Large intestine (tissue), 12 donors: ENCODE data around the gene B4GALT5. TPM values are rescaled to one million over a fixed set of nuclear protein-coding genes. Genes with fewer than 3 reads are reported as not detected.
"Not testable (repeated sequence)": the region's sequence is repeated elsewhere in the genome, so short reads cannot be mapped to it uniquely, and the experiment has no call there.

Experiments used
- DNase-seq, 2 donors: peaks; one replicate each; pipeline versions ENCODE4 v3.0.0 to v3.0.0-alpha.2; 2013
- H3K27ac ChIP-seq: one replicate; pipeline ENCODE4 v1.5.1; 2013; ENCODE audit warnings: low read length
- H3K27me3 ChIP-seq: 2 replicates; pipeline ENCODE4 v1.6.1; 2013; ENCODE audit warnings: low read length; ENCODE audit not compliant: control insufficient read depth, insufficient read depth
- H3K36me3 ChIP-seq: 2 replicates; pipeline ENCODE4 v1.6.1; 2013; ENCODE audit warnings: low read length; ENCODE audit not compliant: control insufficient read depth, insufficient read depth
- H3K4me1 ChIP-seq: one replicate; pipeline ENCODE4 v1.6.1; 2013; ENCODE audit warnings: low read length; ENCODE audit not compliant: control insufficient read depth, insufficient read depth
- H3K4me3 ChIP-seq: one replicate; pipeline ENCODE4 v1.5.1; 2013; ENCODE audit warnings: low read length
- H3K9me3 ChIP-seq: one replicate; pipeline ENCODE4 v1.6.1; 2013; ENCODE audit warnings: mild to moderate bottlenecking, low read depth, low read length, moderate library complexity; ENCODE audit not compliant: control insufficient read depth
- WGBS: methylation state at CpG from one replicate; pipeline ENCODE4 v1.1.5; 2013; ENCODE audit warnings: low lambda C conversion rate; ENCODE audit not compliant: insufficient coverage; 5-methylcytosine and 5-hydroxymethylcytosine counted together
- long read RNA-seq, 11 donors: transcript quantifications; one replicate each; lab custom pipeline, GENCODE V29; 2026
- polyA plus RNA-seq: library from polyadenylated mRNA; unstranded; fragments of 120-200 nt; gene quantifications from one replicate; pipeline ENCODE4 v1.2.1, GENCODE V29; 2013

B4GALT5 gene
- 51.2 TPM for polyA plus RNA-seq
- long read RNA-seq, donor 1, full-length matches to known transcripts: 1 of 1 reads
- long read RNA-seq, donor 1, partial matches to known transcripts: 0 of 1 reads
- long read RNA-seq, donor 1, other reads (novel, unspliced or antisense): 0 of 1 reads
- long read RNA-seq, donor 2, full-length matches to known transcripts: 5 of 13 reads
- long read RNA-seq, donor 2, partial matches to known transcripts: 8 of 13 reads
- long read RNA-seq, donor 2, other reads (novel, unspliced or antisense): 0 of 13 reads
- long read RNA-seq, donor 3, full-length matches to known transcripts: 16 of 16 reads
- long read RNA-seq, donor 3, partial matches to known transcripts: 0 of 16 reads
- long read RNA-seq, donor 3, other reads (novel, unspliced or antisense): 0 of 16 reads
- long read RNA-seq, donor 4, full-length matches to known transcripts: 1 of 1 reads
- long read RNA-seq, donor 4, partial matches to known transcripts: 0 of 1 reads
- long read RNA-seq, donor 4, other reads (novel, unspliced or antisense): 0 of 1 reads
- long read RNA-seq, donor 5, full-length matches to known transcripts: 5 of 5 reads
- long read RNA-seq, donor 5, partial matches to known transcripts: 0 of 5 reads
- long read RNA-seq, donor 5, other reads (novel, unspliced or antisense): 0 of 5 reads
- long read RNA-seq, donor 6, full-length matches to known transcripts: 9 of 9 reads
- long read RNA-seq, donor 6, partial matches to known transcripts: 0 of 9 reads
- long read RNA-seq, donor 6, other reads (novel, unspliced or antisense): 0 of 9 reads
- long read RNA-seq, donor 7, full-length matches to known transcripts: 1 of 7 reads
- long read RNA-seq, donor 7, partial matches to known transcripts: 6 of 7 reads
- long read RNA-seq, donor 7, other reads (novel, unspliced or antisense): 0 of 7 reads
- long read RNA-seq, donor 8, full-length matches to known transcripts: 6 of 20 reads
- long read RNA-seq, donor 8, partial matches to known transcripts: 14 of 20 reads
- long read RNA-seq, donor 8, other reads (novel, unspliced or antisense): 0 of 20 reads
- long read RNA-seq, donor 9, full-length matches to known transcripts: 7 of 7 reads
- long read RNA-seq, donor 9, partial matches to known transcripts: 0 of 7 reads
- long read RNA-seq, donor 9, other reads (novel, unspliced or antisense): 0 of 7 reads
- long read RNA-seq, donor 10, full-length matches to known transcripts: 12 of 21 reads
- long read RNA-seq, donor 10, partial matches to known transcripts: 9 of 21 reads
- long read RNA-seq, donor 10, other reads (novel, unspliced or antisense): 0 of 21 reads
- long read RNA-seq, donor 11, full-length matches to known transcripts: 7 of 7 reads
- long read RNA-seq, donor 11, partial matches to known transcripts: 0 of 7 reads
- long read RNA-seq, donor 11, other reads (novel, unspliced or antisense): 0 of 7 reads

- Histone ChIP-seq H3K4me1 (peaks cover 16% of the 10 kb centered on the region), H3K27me3 (no peaks in the 10 kb centered on the region), H3K9me3 (no peaks in the 10 kb centered on the region), H3K27ac (peak within 1 kb of the TSS; percentile 82), H3K4me3 (peak within 1 kb of the TSS; percentile 92), H3K36me3 (no peaks in the 10 kb centered on the region)
- WGBS: 8% methylated on average over 2 of the region's 70 CpGs
- DNase-seq: peak; percentile 64 to 87
These were observed at the start of gene B4GALT5 for GRCh38 chr20:49713753-49714712. Gene B4GALT5, minus strand, starts transcription at chr20:49713878. Its CDS starts 188 bp downstream, at chr20:49713690.

DNA sequence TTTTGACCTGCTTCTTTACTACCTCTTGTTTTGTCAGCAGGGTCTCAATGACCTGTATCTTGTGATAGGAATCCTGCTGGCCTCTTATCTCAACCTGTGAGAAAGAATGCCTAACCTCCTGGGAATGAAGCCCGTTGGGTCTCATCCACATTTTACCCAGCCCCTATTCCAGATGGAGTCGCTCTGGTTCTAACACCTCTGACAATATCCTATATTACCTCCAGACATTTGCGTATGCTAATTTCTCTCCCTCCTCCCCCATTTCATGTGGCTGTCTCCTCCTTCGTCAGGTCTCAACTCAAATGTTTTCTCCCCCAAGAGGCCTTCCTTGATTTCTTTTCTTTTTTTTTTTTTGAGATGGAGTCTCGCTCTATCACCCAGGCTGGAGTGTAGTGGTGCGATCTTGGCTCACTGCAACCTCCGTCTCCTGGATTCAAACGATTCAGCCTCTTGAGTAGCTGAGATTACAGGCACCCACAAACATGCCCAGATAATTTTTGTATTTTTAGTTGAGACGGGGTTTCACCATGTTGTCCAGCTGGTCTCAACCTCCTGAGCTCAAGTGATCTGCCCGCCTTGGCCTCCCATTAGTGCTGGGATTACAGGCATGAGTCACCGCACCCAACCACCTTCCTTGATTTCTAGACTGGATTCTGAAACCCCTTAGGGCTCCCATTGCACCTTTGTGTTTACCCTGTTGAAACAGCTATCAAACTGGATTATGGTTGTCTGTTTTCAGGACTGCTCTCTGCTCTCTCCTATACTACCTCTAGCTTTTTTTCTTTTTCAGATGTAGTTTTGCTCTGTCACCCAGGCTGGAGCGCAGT is 49.5 kb upstream of the B4GALT5 start:
- 65% methylated on average over 3 of the region's 12 CpGs for WGBS
- no peaks in the 10 kb centered on the region for H3K36me3 ChIP-seq
- no peak overlapping the region for H3K4me3 ChIP-seq
- H3K27ac ChIP-seq: no peak overlapping the region
- H3K4me1 ChIP-seq: peaks cover 13% of the 10 kb centered on the region
- H3K9me3 ChIP-seq: no peaks in the 10 kb centered on the region
- H3K27me3 ChIP-seq: no peaks in the 10 kb centered on the region
- peak in 1 of 2 donors; percentile 50 for DNase-seq

GRCh38 chr20:49761888-49762287 is 48.2 kb upstream of the B4GALT5 start:
- not testable (repeated sequence) for H3K36me3 ChIP-seq, H3K27me3 ChIP-seq, DNase-seq, H3K27ac ChIP-seq, H3K4me3 ChIP-seq, H3K4me1 ChIP-seq, H3K9me3 ChIP-seq
- WGBS: 90% methylated on average over 1 of the region's 7 CpGs

DNA sequence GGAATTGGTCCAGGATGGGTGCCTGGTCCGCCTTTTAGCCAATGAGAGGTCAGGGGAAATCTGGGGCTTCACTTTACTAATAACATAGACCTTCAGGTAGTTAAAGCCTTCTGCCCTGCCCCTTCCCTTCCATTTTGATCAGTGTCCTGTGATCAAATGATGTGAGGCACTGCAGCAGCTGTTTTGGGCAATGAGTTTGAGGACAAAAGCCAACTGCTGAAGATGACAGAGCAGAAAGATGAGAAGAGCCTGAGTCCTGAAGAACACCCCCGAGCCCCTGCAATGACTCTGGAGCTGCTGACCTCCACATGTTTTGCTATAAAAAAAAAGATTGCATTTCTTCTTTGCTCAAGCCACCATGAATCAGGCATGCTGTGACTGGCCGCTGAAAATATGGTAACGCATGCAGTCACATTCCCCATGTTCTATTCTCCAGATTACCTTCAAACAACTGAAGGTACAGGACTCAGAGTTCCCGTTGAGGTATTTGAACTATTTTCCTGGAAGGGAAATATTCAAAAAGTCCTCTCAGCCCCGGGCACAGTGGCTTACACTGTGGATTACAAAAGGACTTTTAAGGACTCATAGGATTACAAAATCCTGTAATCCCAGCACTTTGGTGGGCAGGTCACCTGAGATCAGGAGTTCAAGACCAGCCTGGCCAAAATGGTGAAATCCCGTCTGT is 45.7 kb upstream of the B4GALT5 start:
- Histone ChIP-seq H3K4me3 (no peak overlapping the region), H3K4me1 (no peaks in the 10 kb centered on the region), H3K27ac (no peak overlapping the region), H3K9me3 (no peaks in the 10 kb centered on the region), H3K27me3 (no peaks in the 10 kb centered on the region), H3K36me3 (no peaks in the 10 kb centered on the region)
- DNase-seq: no peak
- no CpG with 5 or more reads among the region's 7 CpGs for WGBS

GRCh38 chr20:49758781-49759180 is 45.1 kb upstream of the B4GALT5 start:
- no peaks in the 10 kb centered on the region for H3K4me1 ChIP-seq
- no peak overlapping the region for H3K4me3 ChIP-seq
- no CpG with 5 or more reads among the region's 6 CpGs for WGBS
- no peaks in the 10 kb centered on the region for H3K36me3 ChIP-seq
- no peak overlapping the region for H3K27ac ChIP-seq
- H3K9me3 ChIP-seq: no peaks in the 10 kb centered on the region
- DNase-seq: no peak
- no peaks in the 10 kb centered on the region for H3K27me3 ChIP-seq

- Histone ChIP-seq H3K9me3 (no peaks in the 10 kb centered on the region), H3K27ac (no peak overlapping the region), H3K27me3 (no peaks in the 10 kb centered on the region), H3K4me3 (no peak overlapping the region), H3K4me1 (no peaks in the 10 kb centered on the region), H3K36me3 (no peaks in the 10 kb centered on the region)
- DNase-seq: no peak
- no CpG with 5 or more reads among the region's 4 CpGs for WGBS
These were observed 43.9 kb upstream of the B4GALT5 start for GRCh38 chr20:49757597-49757996.

GRCh38 chr20:49756241-49756640 is 42.6 kb upstream of the B4GALT5 start:
- no peaks in the 10 kb centered on the region for H3K27me3 ChIP-seq

GRCh38 chr20:49754596-49754995 is 40.9 kb upstream of the B4GALT5 start:
- WGBS: no CpG with 5 or more reads among the region's 5 CpGs
- Histone ChIP-seq H3K4me1 (no peaks in the 10 kb centered on the region), H3K36me3 (no peaks in the 10 kb centered on the region), H3K9me3 (no peaks in the 10 kb centered on the region), H3K27ac (no peak overlapping the region), H3K4me3 (no peak overlapping the region), H3K27me3 (no peaks in the 10 kb centered on the region)
- DNase-seq: no peak

More at GRCh38 chr20:49756241-49756640, 42.6 kb upstream of the B4GALT5 start:
- no peaks in the 10 kb centered on the region for H3K9me3 ChIP-seq
- 83% methylated on average over 1 of the region's 2 CpGs for WGBS
- H3K4me3 ChIP-seq: no peak overlapping the region
- no peak overlapping the region for H3K27ac ChIP-seq
- no peak for DNase-seq
- no peaks in the 10 kb centered on the region for H3K36me3 ChIP-seq
- no peaks in the 10 kb centered on the region for H3K4me1 ChIP-seq
